ENCODE measurements around the gene KRT15. TPM values are rescaled to one million over a fixed set of nuclear protein-coding genes. Genes with fewer than 3 reads are reported as not detected.
"Not testable (repeated sequence)": the region's sequence is repeated elsewhere in the genome, so short reads cannot be mapped to it uniquely, and the experiment has no call there.

Gene KRT15
- total and polyA plus RNA-seq, 7 donors = 5.4 to 10.3 (median 9.2) TPM; not detected in 4

- no peak overlapping the region for H3K27ac ChIP-seq
- intact Hi-C loops (cut with DNase I) = loop anchor here (5.0 kb wide), 1 partner anchor 744 kb away; no protein-coding TSS in a partner anchor
- WGBS, 2 donors = 87% methylated on average over 13 of the region's 13 CpGs
- H3K36me3 ChIP-seq = no peaks in the 10 kb centered on the region
- H3K9me3 ChIP-seq = peaks cover 0 to 2% (median 0%) of the 10 kb centered on the region in 4 donors
- no peak for TF ChIP-seq POLR2A (IDR thresholded peaks at IDR 0.05)
- no peak for TF ChIP-seq POLR2AphosphoS5 (IDR thresholded peaks at IDR 0.05)
- TF ChIP-seq CTCF (IDR thresholded peaks at IDR 0.05) = no peak
- TF ChIP-seq EP300 (IDR thresholded peaks at IDR 0.05) = no peak
- no peak overlapping the region for H3K4me3 ChIP-seq
- DNase-seq = no peak
- H3K27me3 ChIP-seq = no peaks in the 10 kb centered on the region
- peaks cover 0 to 30% (median 23%) of the 10 kb centered on the region in 4 donors for H3K4me1 ChIP-seq
These were observed 27.2 kb upstream of the KRT15 start for GRCh38 chr17:41545829-41546410.

- 78 to 85% methylated on average over 5 of the region's 5 CpGs for WGBS, 2 donors
- peaks cover 0 to 29% (median 23%) of the 10 kb centered on the region in 4 donors for H3K4me1 ChIP-seq
- no peak for DNase-seq
- H3K9me3 ChIP-seq = peaks cover 0 to 2% (median 0%) of the 10 kb centered on the region in 4 donors
- no peak overlapping the region for H3K27ac ChIP-seq
- TF ChIP-seq POLR2AphosphoS5 (IDR thresholded peaks at IDR 0.05) = no peak
- no peak for TF ChIP-seq CTCF (IDR thresholded peaks at IDR 0.05)
- no peak for TF ChIP-seq POLR2A (IDR thresholded peaks at IDR 0.05)
- no peak for TF ChIP-seq EP300 (IDR thresholded peaks at IDR 0.05)
- no peak overlapping the region for H3K4me3 ChIP-seq
- H3K27me3 ChIP-seq = no peaks in the 10 kb centered on the region
- intact Hi-C loops (cut with DNase I) = loop anchor here (5.0 kb wide), 1 partner anchor 743 kb away; no protein-coding TSS in a partner anchor
- H3K36me3 ChIP-seq = no peaks in the 10 kb centered on the region
These were observed 26.2 kb upstream of the KRT15 start for GRCh38 chr17:41544935-41545334.

- no peak for DNase-seq
- no peaks in the 10 kb centered on the region for H3K36me3 ChIP-seq
- peaks cover 0 to 2% (median 0%) of the 10 kb centered on the region in 4 donors for H3K9me3 ChIP-seq
- H3K27ac ChIP-seq = no peak overlapping the region
- no peak overlapping the region for H3K4me3 ChIP-seq
- H3K4me1 ChIP-seq = peaks cover 0 to 25% (median 22%) of the 10 kb centered on the region in 4 donors
- H3K27me3 ChIP-seq = no peaks in the 10 kb centered on the region
- 15 to 56% methylated on average over 5 of the region's 5 CpGs for WGBS, 2 donors
- intact Hi-C loops (cut with DNase I) = no loop called here
- TF ChIP-seq EP300 (IDR thresholded peaks at IDR 0.05) (no peak), POLR2AphosphoS5 (IDR thresholded peaks at IDR 0.05) (no peak), CTCF (IDR thresholded peaks at IDR 0.05) (no peak), POLR2A (IDR thresholded peaks at IDR 0.05) (no peak)
These were observed 25.8 kb upstream of the KRT15 start for GRCh38 chr17:41544491-41544892.

GRCh38 chr17:41542786-41543185 lies 24.1 kb upstream of the KRT15 start:
- intact Hi-C loops (cut with DNase I); H3K27ac ChIP-seq; H3K36me3 ChIP-seq; H3K4me3 ChIP-seq; DNase-seq; H3K27me3 ChIP-seq; H3K4me1 ChIP-seq; H3K9me3 ChIP-seq: not testable (repeated sequence)
- 73 to 82% methylated on average over 10 of the region's 10 CpGs for WGBS, 2 donors

- Histone ChIP-seq H3K4me3 (no peak overlapping the region), H3K27ac (no peak overlapping the region), H3K9me3 (peaks cover 0 to 2% (median 0%) of the 10 kb centered on the region in 4 donors), H3K4me1 (peaks cover 0 to 6% (median 2%) of the 10 kb centered on the region in 4 donors), H3K27me3 (no peaks in the 10 kb centered on the region), H3K36me3 (no peaks in the 10 kb centered on the region)
- TF ChIP-seq CTCF (IDR thresholded peaks at IDR 0.05) = no peak
- TF ChIP-seq POLR2AphosphoS5 (IDR thresholded peaks at IDR 0.05) = no peak
- TF ChIP-seq EP300 (IDR thresholded peaks at IDR 0.05) = no peak
- no peak for TF ChIP-seq POLR2A (IDR thresholded peaks at IDR 0.05)
- WGBS, 2 donors = 12 to 54% methylated on average over 2 of the region's 2 CpGs
- no peak for DNase-seq
- intact Hi-C loops (cut with DNase I) = no loop called here
These were observed 23.7 kb upstream of the KRT15 start for GRCh38 chr17:41542357-41542756.
